Transverse colon (tissue), 3 donors: ENCODE measurements around the gene UQCR11.

Source experiments
- CTCF ChIP-seq, 5 experiments: fragments of 200-600 bp in 3 of 5; fragments of 450-650 bp in 2 of 5; sonication (generic) in 3 of 5; IDR thresholded peaks; 1 replicate in 2 of 5; 2 replicates in 3 of 5; pipeline ENCODE4 v1.5.1; 2016 to 2017; ENCODE audit warnings: antibody characterized with exemption in 5 of 5, inconsistent platforms in 3 of 5, mild to moderate bottlenecking in 2 of 5, moderate library complexity in 1 of 5
- EP300 ChIP-seq: sonication (generic); formaldehyde crosslinking; IDR thresholded peaks from one replicate; pipeline ENCODE4 v1.6.1; 2017; ENCODE audit warnings: antibody characterized with exemption, low read depth
- POLR2A ChIP-seq: fragments of 450-650 bp; IDR thresholded peaks from one replicate; pipeline ENCODE4 v1.6.1; 2016; ENCODE audit warnings: antibody characterized with exemption, mild to moderate bottlenecking, moderate library complexity

DNA sequence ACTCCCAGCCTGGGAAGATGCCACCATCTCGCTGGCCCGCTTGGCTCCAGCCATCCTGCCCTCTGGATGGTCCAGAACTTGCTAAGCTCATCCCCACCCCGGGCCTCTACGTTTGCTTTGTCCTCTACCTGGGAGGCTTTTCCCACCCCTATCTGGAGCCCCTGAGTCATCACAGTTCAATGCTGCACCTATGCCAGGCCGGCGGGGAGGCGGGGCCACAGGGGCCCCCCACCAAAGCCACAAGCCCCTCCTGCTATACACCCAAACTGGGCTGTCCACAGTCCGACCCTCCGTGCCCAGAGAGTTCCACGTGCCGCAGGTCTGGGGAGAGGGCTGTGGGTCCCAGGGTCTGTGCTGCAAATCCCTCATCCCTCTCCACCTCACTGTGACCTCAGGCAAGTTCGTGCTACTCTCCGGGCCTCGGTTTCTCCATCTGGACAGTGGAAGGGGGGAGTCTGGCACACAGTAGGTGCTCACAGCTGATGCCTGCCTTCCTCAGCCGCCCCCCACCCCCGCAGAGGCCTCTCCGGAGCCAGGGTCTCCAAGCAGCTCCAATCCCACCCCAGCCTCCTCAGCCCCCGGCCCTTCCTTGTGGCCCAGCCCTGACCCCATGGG is 49.0 kb upstream of the UQCR11 start:
- TF ChIP-seq CTCF (IDR thresholded peaks at IDR 0.05) (no peak), POLR2A (no peak), EP300 (no peak)
